H1 (cell line): ENCODE data around the gene ZNF200. TPM values are rescaled to one million over a fixed set of nuclear protein-coding genes. Genes with fewer than 3 reads are reported as not detected.

Source experiments
- ASH2L ChIP-seq: fragments of 200-600, 300-600 bp; sonication (generic); IDR thresholded peaks from one replicate; pipeline ENCODE4 v1.7.1; 2017; ENCODE audit warnings: low read length
- CBX5 ChIP-seq: fragments of 300-800, 300-1000 bp; sonication (generic); IDR thresholded peaks from 2 replicates; pipeline ENCODE4 v1.7.1; 2016; ENCODE audit warnings: antibody characterized with exemption, low read length, low read depth
- CEBPB ChIP-seq: IDR thresholded peaks from 2 replicates; pipeline ENCODE4 v1.6.1; 2012; ENCODE audit warnings: low read depth, low read length
- EZH2 ChIP-seq: fragments of 200-600 bp; sonication (generic); IDR thresholded peaks from 2 replicates; pipeline ENCODE4 v1.7.1; 2012; ENCODE audit warnings: low read depth, mild to moderate bottlenecking, moderate library complexity, low read length, inconsistent platforms; ENCODE audit not compliant: severe bottlenecking
- JUND ChIP-seq: IDR thresholded peaks from 2 replicates; pipeline ENCODE4 v1.6.1; 2011; ENCODE audit warnings: mild to moderate bottlenecking, improper control_type of control experiment, low read length
- MAX ChIP-seq: IDR thresholded peaks from 2 replicates; pipeline ENCODE4 v1.6.1; 2012; ENCODE audit warnings: inconsistent platforms
- POLR2AphosphoS5 ChIP-seq: IDR thresholded peaks from 2 replicates; pipeline ENCODE4 v1.6.1; 2011; ENCODE audit warnings: low read depth, low read length
- RXRA ChIP-seq: IDR thresholded peaks from 2 replicates; pipeline ENCODE4 v1.6.1; 2011; ENCODE audit warnings: low read depth, mild to moderate bottlenecking, low read length, moderate library complexity; ENCODE audit not compliant: insufficient read depth
- SAP30 ChIP-seq: fragments of 300-600 bp; sonication (generic); IDR thresholded peaks from 2 replicates; pipeline ENCODE4 v1.7.1; 2012; ENCODE audit warnings: low read length, moderate library complexity, mild to moderate bottlenecking, inconsistent platforms; ENCODE audit not compliant: insufficient read depth, insufficient replicate concordance
- SIX5 ChIP-seq: IDR thresholded peaks from 2 replicates; pipeline ENCODE4 v1.6.1; 2011; ENCODE audit warnings: mild to moderate bottlenecking, low read depth, low read length
- TBP ChIP-seq: IDR thresholded peaks from 2 replicates; pipeline ENCODE4 v1.6.1; 2011; ENCODE audit warnings: low read depth, low read length, improper control_type of control experiment
- TEAD4 ChIP-seq: IDR thresholded peaks from 2 replicates; pipeline ENCODE4 v1.6.1; 2012; ENCODE audit warnings: low read depth, low read length, inconsistent platforms, mixed read lengths
- ZNF274 ChIP-seq: IDR thresholded peaks from 2 replicates; pipeline ENCODE4 v1.7.0; 2012; ENCODE audit warnings: low read length, borderline replicate concordance; ENCODE audit errors: extremely low read depth
- polyA plus RNA-seq, 7 experiments: library from polyadenylated mRNA; depleted of rRNA in 3 of 7; stranded (reverse) in 5 of 7; unstranded in 2 of 7; fragments of >200 nt in 5 of 7; fragments of 200-250 nt in 2 of 7; gene quantifications; 1 replicate in 5 of 7; 2 replicates in 1 of 7; 4 replicates in 1 of 7; pipeline versions ENCODE4 v1.2.1 to v1.2.3, GENCODE V29; 2011 to 2013; ENCODE audit warnings: missing spikeins in 2 of 7, mixed read lengths in 2 of 7
- total RNA-seq: library from RNA; stranded (reverse); fragmentation: NEBNext Ultra II Directional; extraction: Animal tissue kit (Norgen Biotek cat#: 25700); gene quantifications from 2 replicates; pipeline ENCODE4 v1.2.1, GENCODE V29; 2021

The ZNF200 gene
- total and polyA plus RNA-seq, 2 of the 8 experiments (the other 6 are each of a cell fraction or from before 2014, with no cell fraction given): 2.7 to 9.9 TPM

DNA sequence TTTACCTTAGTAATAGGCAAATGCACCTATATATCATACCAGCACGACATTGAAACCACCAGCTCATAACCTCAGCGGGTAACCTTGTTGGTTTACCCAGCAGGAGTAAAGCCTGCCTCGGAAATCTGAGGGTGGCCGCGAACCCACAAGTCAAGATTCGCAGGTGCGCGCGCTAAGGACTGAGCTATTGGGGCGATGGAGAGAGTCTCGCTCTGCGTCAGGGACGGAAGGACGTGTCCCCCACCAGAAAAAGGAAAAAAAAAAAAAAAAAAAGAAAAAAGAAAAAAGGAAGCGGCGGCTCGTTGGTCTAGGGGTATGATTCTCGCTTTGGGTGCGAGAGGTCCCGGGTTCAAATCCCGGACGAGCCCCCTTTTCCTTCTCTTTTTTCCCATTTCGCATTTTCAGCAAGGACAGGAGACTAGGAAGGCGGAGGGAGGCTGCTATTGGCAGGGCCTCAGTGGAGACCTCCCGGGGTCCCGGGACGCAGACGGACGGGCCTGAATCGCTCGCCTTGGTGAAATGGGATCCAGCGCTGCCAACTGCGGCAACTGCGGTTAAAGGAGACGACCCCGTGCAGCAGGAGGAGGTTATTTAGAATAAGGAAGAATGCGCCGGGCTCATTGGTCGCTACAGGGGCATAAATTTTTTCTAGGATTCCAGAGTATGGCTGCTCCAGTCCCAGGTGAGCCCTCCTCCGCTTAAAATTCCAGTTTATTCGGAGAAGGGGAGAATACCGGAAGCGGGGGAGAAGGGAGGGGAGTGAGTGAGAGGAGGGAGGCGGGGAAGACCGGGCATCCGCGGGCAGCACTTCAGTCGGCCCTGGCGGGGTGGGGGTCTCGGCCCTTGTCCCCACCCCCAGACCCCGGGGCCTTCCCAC, 46.9 kb downstream of the ZNF200 start, which contains the start of gene OR1F1 (continued):
- TF ChIP-seq EZH2 (no peak), MAX (no peak), ZNF274 (no peak), RXRA (no peak), ASH2L (no peak), TEAD4 (0 out of 2 replicates have a peak, but pooled peaks have one; percentile 44), TBP (peak; percentile 98), CEBPB (no peak), JUND (no peak), CBX5 (no peak), POLR2AphosphoS5 (no peak), SIX5 (no peak), SAP30 (no peak)
